Measurements from ENCODE around the gene LMX1B.

LMX1B gene

DNA sequence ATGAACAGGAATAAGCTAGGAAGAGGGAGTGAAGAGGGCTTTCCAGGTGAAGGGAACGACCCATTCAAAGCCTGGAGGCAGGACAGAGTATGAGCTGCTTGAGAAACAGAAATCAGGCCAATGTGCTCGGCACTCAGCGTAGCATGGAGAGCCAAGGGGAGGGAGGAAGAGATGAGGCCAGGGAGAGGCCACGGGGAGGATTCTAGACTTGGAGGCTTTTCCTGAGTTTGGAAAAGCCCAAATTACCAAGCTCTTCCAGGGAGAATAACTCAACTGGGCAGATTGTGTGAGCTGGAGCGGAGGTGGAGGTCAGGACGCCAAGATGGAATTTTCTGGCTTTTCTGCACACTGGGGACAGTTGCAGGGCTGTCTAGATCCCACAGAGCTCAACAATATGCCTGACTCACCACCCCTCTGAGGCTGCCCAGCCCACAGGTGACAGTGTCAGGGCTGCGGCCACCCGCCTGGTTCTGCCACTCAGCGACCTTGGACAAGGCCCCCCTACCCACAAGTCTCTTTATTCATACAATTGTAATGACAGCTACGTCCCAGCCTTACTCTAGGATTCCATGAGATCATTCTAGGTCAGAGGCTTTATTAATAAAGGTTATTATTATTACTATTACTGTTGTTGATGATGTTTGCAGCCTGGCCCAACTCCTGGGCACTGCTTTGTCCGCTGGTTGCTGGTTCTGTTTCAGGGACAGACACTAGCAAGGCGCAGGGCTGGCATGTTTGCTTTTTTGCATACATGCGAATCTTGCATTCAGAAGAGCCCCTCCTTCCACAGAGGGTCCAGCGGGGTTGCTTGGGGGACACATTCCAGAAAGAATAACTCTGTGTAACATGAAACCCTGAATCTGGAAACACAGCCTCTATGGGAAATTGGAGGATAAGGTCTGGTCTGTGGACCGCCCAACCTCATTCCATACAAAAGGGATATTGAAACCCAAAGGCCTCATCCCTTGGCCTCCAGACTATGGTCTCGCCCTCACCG lies 9.4 kb upstream of the LMX1B start:
- in situ Hi-C loops (cut with MboI; ENCODE audit: low sequenced_read_pairs) = no loop called here

GRCh38 chr9:126605792-126606482 lies 7.8 kb upstream of the LMX1B start:
- in situ Hi-C loops (cut with MboI; ENCODE audit: low sequenced_read_pairs) = no loop called here

DNA sequence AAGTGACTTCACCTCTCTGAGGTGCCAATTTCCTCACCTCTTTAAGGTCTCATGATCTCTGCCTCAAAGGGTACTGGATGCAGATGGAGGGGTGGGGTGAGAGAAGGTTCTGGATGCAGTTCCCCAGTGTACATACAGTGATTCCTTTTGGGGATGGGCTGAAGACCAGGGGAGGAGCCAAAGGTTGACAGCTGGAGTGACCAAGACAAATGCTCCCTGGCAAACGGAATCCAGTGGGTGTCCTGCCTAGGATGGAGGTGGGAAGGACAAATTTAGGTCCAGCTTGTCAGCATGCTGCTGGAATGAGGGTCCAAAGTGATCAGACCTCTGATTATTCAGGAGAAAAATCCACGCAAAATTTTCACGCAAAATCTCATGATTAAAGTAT lies 7.3 kb upstream of the LMX1B start:
- in situ Hi-C loops (cut with MboI; ENCODE audit: low sequenced_read_pairs) = no loop called here

GRCh38 chr9:126607086-126607485 lies 6.6 kb upstream of the LMX1B start:
- in situ Hi-C loops (cut with MboI; ENCODE audit: low sequenced_read_pairs) = no loop called here

DNA sequence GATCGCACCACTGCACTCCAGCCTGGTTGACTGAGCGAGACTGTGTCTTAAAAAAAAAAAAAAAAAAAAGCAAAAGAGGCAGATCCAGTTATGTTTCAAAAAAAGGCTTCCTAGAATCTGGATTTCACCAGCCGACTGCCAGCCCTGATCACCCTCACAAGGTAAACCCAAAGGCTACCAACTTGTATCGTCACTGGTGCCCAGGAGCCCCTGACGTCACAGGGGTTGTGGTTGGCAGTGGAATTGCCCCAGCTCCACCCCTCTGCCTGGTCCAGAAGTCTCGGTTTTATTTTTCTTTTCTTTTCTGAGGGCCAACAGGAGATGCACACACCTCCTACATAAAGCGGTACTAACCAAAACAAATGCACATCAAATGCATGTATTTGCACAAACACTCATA lies 6.0 kb upstream of the LMX1B start:
- in situ Hi-C loops (cut with MboI; ENCODE audit: low sequenced_read_pairs) = no loop called here

GRCh38 chr9:126608551-126608950 lies 5.2 kb upstream of the LMX1B start:
- in situ Hi-C loops (cut with MboI; ENCODE audit: low sequenced_read_pairs) = no loop called here

- in situ Hi-C loops (cut with MboI; ENCODE audit: low sequenced_read_pairs) = no loop called here
Measured at GRCh38 chr9:126609191-126609590, 4.5 kb upstream of the LMX1B start.

GRCh38 chr9:126609711-126610388 lies 3.9 kb upstream of the LMX1B start:
- in situ Hi-C loops (cut with MboI; ENCODE audit: low sequenced_read_pairs) = no loop called here

DNA sequence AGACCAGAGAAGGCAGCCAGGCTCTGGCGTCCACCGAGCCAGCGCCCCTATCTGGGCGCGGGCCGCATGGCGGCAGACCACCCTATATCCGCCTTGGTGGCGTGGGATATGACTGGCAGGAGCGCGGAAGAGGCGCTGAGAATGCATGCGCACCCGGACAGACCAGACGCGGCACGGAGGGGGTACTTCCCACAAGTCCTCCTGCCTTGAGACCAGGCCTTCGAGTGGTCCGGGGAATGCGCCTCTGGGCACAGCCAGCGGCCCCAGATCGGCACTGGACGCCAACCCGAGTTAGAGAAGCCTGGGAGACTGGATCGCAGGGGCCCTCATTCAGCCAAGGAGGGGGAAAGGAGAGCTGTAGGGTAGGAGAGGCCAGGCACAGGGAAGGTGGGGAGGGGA lies 2.5 kb upstream of the LMX1B start:
- in situ Hi-C loops (cut with MboI; ENCODE audit: low sequenced_read_pairs) = no loop called here

DNA sequence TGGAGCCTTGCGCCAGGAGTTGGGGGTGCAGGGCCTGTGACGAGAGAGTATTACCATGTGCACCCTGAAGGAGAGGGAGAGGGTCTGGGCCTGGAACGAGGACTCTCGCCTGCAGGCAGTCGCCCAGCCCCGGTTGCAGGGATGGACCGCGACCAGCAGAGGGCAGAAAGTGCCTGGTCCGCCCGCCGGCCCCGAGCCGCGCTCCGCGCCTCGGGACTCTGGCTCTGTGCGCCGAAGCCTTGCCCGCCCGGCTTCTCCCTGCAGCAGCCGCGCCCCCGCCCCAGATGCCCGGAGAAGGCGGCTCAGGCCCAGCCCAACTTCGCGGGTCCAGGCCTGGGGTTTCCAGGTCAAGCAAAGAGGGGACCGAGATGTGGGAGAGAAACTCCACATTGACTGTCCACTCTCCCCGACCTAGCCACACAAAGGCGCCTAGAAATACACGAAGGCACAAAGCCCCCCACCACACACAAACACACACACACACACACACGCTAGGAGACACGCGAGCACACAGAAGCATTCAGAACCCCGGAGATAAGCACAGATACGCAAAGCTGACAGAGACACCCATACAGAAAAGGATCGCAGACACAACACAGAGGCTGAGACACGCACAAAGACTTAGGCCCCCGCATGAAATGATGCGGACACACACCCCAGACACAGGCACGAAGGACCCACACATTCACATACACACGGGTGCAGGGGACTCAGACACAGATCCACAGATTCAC lies 2.0 kb upstream of the LMX1B start:
- in situ Hi-C loops (cut with MboI; ENCODE audit: low sequenced_read_pairs) = no loop called here

- in situ Hi-C loops (cut with MboI; ENCODE audit: low sequenced_read_pairs) = no loop called here
Measured at GRCh38 chr9:126612326-126612812, 1.4 kb upstream of the LMX1B start.

DNA sequence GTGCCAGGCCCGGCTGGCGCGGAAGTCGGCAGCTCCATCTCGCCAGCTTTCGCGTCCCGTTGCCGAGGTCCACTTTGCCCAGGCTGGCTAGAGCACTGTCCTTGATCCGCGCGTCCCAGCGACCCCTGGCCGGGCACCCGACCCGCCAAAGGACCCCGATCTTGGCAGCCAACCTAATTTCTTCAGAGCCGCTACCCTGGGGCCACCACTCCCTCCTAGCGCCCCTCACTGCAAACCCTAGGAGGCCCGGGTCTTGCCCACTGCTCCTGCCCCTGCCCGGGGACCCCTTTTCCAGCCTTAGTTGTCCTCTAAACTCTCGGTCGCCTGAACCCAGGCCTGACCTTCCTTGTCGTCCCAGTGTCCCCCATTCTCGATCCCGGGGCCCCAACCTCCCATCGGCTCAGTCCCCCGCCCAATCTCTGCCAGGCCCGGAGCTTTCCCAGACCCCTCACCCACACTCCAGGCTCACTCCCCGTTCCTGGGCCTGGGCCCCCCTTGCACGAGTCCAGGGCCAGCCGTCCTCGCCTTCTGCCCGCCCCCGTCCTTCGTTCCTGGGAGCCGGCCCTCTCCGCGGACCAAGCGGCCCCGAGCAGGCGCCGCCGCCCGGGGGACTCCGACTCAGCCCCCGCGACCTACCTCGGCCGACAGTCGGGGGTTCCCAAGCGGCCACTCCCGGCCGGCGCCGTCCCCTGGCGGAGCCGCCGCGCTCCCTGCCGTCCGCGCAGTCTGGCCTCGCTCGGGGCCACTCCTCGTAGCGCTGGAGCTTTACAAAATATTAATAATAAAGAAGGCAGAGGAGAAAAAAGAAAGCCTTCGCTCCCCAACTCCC lies 701 bp upstream of the LMX1B start:
- in situ Hi-C loops (cut with MboI; ENCODE audit: low sequenced_read_pairs) = no loop called here

DNA sequence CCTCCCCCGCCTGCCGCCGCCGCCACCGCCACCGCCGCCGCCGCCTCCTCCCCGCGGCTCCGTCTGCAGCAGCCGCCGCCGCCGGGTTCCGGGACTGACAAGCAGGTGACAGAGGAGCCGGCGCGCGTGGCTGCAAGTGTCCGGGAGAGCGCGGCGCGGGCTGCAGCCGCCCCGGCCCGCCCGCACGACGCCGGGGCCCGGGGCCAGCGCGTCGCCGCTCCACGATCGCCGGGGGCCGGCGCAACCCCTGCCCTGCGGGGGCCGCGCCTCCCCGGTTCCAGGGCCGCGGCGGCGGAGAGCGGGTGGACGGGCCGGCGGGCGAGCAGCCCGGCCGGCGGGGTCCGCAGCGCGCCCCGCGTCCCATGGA lies 343 bp downstream of the LMX1B start:
- in situ Hi-C loops (cut with MboI; ENCODE audit: low sequenced_read_pairs) = no loop called here

DNA sequence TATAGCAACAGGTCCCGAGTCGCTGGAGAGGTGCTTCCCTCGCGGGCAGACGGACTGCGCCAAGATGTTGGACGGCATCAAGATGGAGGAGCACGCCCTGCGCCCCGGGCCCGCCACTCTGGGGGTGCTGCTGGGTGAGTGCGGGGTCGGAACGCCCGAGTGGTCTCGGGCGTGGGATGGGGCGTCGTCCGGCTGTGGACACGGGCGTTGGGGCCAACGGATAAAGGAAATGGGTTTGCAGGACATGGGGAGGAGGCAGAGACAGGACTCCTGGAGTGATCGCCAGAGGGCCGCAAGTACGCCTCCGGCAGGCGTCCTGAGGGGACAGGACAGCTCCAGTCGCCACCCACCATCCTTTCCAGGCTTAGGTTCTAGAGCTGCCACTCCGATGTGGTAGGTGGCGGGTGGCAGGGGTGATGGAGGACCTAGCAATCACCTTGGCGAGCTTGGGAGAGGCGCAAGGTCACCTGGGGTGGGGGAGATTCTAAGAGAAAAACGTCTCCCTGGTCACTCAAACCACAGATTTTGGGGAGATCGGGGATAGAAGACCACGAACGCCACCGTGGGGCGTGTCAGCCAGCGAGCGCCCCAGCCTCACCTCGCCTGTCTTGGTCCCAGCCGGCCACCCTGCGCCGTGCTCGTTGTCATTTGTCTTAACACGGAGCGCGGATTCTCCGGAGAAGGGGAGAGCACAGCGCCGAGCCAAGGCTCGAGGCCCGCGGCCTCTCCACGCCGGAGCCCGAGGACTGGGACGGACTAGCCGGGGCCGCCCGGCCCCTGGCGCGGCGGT lies 922 bp downstream of the LMX1B start:
- in situ Hi-C loops (cut with MboI; ENCODE audit: low sequenced_read_pairs) = no loop called here

GRCh38 chr9:126615245-126615790 lies 1.6 kb downstream of the LMX1B start:
- in situ Hi-C loops (cut with MboI; ENCODE audit: low sequenced_read_pairs) = no loop called here

GRCh38 chr9:126615791-126616447 lies 2.2 kb downstream of the LMX1B start:
- in situ Hi-C loops (cut with MboI; ENCODE audit: low sequenced_read_pairs) = no loop called here

GRCh38 chr9:126616521-126616976 lies 2.8 kb downstream of the LMX1B start:
- in situ Hi-C loops (cut with MboI; ENCODE audit: low sequenced_read_pairs) = no loop called here

All from hTERT RPE-1 (cell line).